HK-2 (cell line): Measurements from ENCODE around the gene AP3M1.
"Not testable (repeated sequence)": the region's sequence is repeated elsewhere in the genome, so short reads cannot be mapped to it uniquely, and the experiment has no call there.

ENCODE experiments used
- DNase-seq: peaks from one replicate; pipeline ENCODE4 v3.0.0-alpha.2; 2018; ENCODE audit not compliant: unreplicated experiment

Gene AP3M1

GRCh38 chr10:74150204-74150989, at the start of gene AP3M1:
TSS of gene AP3M1 (minus strand) at chr10:74150828. CDS start at chr10:74138379, 12,449 bp downstream.
- DNase-seq: peak; percentile 85

GRCh38 chr10:74199315-74199714, 48.7 kb upstream of the AP3M1 start:
- no peak for DNase-seq

DNA sequence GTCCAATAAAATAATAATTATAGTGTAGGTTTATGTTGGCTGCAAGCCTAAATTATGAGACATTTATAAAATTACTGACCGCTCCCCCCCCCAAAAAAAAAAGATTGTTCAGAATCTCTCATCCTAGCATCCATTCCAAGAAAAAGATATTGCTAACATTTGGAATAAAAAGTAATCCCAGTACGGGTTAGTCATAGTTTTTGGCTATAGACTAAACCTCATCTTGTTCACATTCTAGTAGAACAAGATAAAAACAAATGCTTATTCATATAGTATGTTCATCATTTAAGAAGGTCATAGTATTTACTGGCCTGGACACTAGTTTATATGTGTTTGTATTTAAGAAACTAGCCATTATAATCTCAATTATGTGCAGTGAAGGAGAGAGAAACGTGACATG, 44.4 kb upstream of the AP3M1 start:
- DNase-seq: no peak

GRCh38 chr10:74194545-74194944, 43.9 kb upstream of the AP3M1 start:
- no peak for DNase-seq

DNA sequence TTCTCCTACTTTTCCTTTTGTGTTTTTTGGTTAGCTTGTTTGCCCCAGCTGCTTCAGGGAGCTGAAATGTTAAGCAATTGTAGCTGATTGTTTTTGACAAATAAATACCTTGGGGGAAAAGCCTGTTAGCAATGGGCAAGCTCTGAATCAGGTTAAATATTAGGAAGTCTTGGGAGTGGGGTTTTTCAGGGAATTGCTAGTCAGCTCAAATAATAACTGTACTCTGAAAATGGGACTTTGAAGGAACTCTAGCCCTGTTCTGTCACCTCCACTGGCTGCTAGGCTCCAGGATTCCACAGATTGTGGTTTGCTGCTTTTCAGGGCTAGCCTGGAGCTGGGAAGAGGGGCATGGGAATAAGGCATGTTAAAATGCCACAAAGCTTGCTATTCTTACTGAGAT, 39.9 kb upstream of the AP3M1 start:
- DNase-seq: no peak

- peak; percentile 44 for DNase-seq
Observed at GRCh38 chr10:74189999-74190421, 39.4 kb upstream of the AP3M1 start.

- DNase-seq: not testable (repeated sequence)
Observed at GRCh38 chr10:74188617-74189016, 38.0 kb upstream of the AP3M1 start.

GRCh38 chr10:74187237-74187636, 36.6 kb upstream of the AP3M1 start:
- no peak for DNase-seq

- no peak for DNase-seq
Observed at GRCh38 chr10:74186678-74187077, 36.0 kb upstream of the AP3M1 start.

GRCh38 chr10:74179111-74179710, 28.6 kb upstream of the AP3M1 start:
- DNase-seq: no peak

- DNase-seq: no peak
Observed at GRCh38 chr10:74178042-74178791, 27.6 kb upstream of the AP3M1 start.

DNA sequence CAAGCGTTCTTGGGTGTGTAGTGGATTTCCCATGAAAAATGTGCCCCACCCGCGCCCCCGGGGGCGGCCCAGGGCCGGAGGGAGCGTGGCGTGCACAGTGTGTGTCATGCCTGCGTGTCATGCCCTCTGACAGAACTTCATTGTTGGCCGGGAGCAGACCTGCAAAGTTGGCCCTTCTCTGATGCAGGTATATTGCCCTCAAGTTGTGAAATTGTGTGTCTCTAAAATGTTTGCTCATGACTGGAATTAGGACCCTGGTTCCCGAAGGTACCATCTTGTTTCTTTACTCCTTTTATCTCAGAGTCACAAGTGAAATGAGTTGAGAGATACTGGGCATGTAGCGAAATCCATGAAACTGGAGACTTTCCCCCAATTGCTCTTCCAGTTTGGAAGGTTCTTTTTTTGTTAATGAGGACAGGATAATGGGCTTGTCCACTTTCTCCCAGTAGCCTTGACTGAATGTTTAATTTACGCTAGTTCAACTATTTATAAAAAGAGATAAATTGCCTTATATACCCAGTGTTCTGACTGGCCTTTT, 26.6 kb upstream of the AP3M1 start:
- peak; percentile 58 for DNase-seq

- peak; percentile 99 for DNase-seq
Observed at GRCh38 chr10:74176380-74177139, 25.9 kb upstream of the AP3M1 start.

DNA sequence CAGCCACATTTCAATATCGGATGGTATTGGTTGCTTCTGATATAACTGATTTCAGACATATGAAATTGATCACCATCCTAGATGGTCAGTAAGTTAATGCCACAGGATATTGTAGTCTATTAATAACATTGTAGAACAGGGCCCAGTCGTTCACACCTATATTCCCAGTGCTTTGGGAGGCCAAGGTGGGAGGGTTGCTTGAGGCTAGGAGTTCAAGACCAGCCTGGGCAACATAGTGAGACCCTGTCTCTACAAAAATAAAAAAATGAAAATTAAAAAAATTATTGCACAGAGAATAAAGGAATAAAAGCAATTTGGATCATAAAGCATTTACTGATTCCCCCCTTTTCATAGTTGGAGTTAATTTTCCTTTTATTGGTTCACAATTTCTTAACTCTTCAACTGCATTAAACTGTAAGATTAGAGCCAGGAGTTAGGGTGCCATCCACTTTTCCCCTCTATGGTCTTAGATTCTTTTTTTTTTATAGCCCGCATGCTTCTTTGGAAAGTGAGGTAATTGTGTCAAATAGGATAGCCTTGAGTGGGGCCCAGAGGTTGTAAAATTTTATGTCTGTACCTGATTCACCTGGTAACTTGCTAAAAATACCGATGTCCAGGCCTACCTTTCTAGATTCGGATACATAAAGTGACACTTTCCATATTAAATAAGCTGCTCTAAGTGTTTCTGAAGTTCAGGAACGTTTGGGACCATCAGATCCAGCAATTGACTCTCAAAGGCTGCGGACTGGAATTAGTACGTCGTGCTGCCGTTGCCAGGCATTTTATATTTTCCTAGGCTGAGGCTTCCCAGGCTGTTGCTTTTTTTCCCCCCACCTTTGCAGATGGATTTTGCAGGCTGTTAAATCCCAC, 25.1 kb upstream of the AP3M1 start:
- DNase-seq: no peak

DNA sequence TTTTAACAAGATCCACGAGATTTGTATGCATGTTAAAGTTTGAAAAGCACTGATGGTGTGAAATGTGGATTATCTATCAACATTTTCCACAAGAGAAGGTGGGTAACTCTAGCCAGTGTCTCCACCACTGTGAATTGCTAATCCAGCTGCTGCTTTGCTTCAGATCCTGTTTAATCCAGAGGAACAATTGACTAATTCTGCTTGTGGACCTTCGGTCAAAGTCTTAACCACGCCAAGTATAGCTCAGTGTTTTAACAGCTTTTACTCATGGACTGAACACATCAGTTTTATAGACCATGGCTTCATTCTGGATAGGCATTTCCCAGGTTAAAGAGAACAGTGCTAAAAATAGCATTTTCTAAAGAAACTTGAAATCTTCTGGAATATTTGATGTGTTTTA, 23.9 kb upstream of the AP3M1 start:
- no peak for DNase-seq

GRCh38 chr10:74171625-74172024, 21.0 kb upstream of the AP3M1 start:
- DNase-seq: no peak

GRCh38 chr10:74167443-74167842, 16.8 kb upstream of the AP3M1 start:
- DNase-seq: no peak

DNA sequence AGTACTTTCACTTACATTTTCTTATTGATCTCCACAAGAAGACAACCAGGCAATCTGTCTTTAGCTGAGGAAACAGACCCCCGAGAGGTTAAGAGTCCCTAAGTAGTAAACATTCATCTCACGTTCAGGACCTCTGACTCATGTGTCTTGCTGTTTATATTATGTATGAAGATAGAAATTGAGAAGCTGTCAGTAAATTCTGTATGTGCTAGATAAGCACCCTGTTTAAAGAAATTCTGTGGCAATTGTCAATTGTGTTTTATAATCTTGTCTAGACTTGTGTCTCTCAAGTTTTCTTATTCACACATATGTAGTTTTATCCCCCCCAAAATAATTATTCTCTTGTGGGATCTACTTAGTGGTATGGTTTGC, 14.9 kb upstream of the AP3M1 start:
- DNase-seq: no peak

- no peak for DNase-seq
Observed at GRCh38 chr10:74164716-74165529, 14.3 kb upstream of the AP3M1 start.
